ENCODE measurements around the gene GNPDA2. TPM values are rescaled to one million over a fixed set of nuclear protein-coding genes. Genes with fewer than 3 reads are reported as not detected.
"Not testable (repeated sequence)": the region's sequence is repeated elsewhere in the genome, so short reads cannot be mapped to it uniquely, and the experiment has no call there.

GNPDA2 gene
- total RNA-seq, 1 experiment from 2014 or later = 16.8 TPM

GRCh38 chr4:44740201-44740600, 13.8 kb upstream of the GNPDA2 start:
- ChIA-PET POLR2A (no interaction called here), CTCF (interaction anchor here (0.9 to 1.2 kb wide), 2 partner anchors 17 to 1588 kb away, joined by 3 read pairs; no protein-coding TSS in a partner anchor)
- no peaks in the 10 kb centered on the region for H3K9me3 Mint-ChIP-seq (ENCODE audit: unreplicated experiment)
- no peaks in the 10 kb centered on the region for H3K27me3 Mint-ChIP-seq (ENCODE audit: insufficient read depth, unreplicated experiment)
- no peaks in the 10 kb centered on the region for H3K36me3 Mint-ChIP-seq (ENCODE audit: insufficient read depth, unreplicated experiment)
- no peaks in the 10 kb centered on the region for H3K4me1 Mint-ChIP-seq (ENCODE audit: insufficient read depth, unreplicated experiment)
- no peak overlapping the region for H3K27ac Mint-ChIP-seq (ENCODE audit: low read depth, unreplicated experiment)
- no TSS peak for BruUV-seq (replicated peaks)
- no peak overlapping the region for H3K4me3 Mint-ChIP-seq (ENCODE audit: unreplicated experiment)
- intact Hi-C loops (cut with micrococcal nuclease) = no loop called here
- no peak for TF ChIP-seq CTCF (IDR thresholded peaks at IDR 0.05; ENCODE audit: unreplicated experiment)
- no peak for DNase-seq (ENCODE audit: unreplicated experiment)

- H3K27me3 Mint-ChIP-seq (ENCODE audit: insufficient read depth, unreplicated experiment) = no peaks in the 10 kb centered on the region
- H3K36me3 Mint-ChIP-seq (ENCODE audit: insufficient read depth, unreplicated experiment) = no peaks in the 10 kb centered on the region
- no peaks in the 10 kb centered on the region for H3K9me3 Mint-ChIP-seq (ENCODE audit: unreplicated experiment)
- ChIA-PET POLR2A (no interaction called here), CTCF (interaction anchor here (0.9 to 1.5 kb wide), 4 partner anchors 10 to 704 kb away, joined by 3 to 4 read pairs (median 4); partner anchors contain the start of gene GNPDA2)
- H3K4me3 Mint-ChIP-seq (ENCODE audit: unreplicated experiment) = no peak overlapping the region
- H3K4me1 Mint-ChIP-seq (ENCODE audit: insufficient read depth, unreplicated experiment) = no peaks in the 10 kb centered on the region
- intact Hi-C loops (cut with micrococcal nuclease) = no loop called here
- DNase-seq (ENCODE audit: unreplicated experiment) = peak; percentile 17
- peak; percentile 31 for TF ChIP-seq CTCF (IDR thresholded peaks at IDR 0.05; ENCODE audit: unreplicated experiment)
- BruUV-seq (replicated peaks) = no TSS peak
- H3K27ac Mint-ChIP-seq (ENCODE audit: low read depth, unreplicated experiment) = no peak overlapping the region
Observed at GRCh38 chr4:44738615-44739014, 12.3 kb upstream of the GNPDA2 start.

GRCh38 chr4:44736900-44737299, 10.5 kb upstream of the GNPDA2 start:
- Mint-ChIP-seq H3K4me3 (ENCODE audit: unreplicated experiment) (no peak overlapping the region), H3K27me3 (ENCODE audit: insufficient read depth, unreplicated experiment) (no peaks in the 10 kb centered on the region)

GRCh38 chr4:44728694-44729093, 2.3 kb upstream of the GNPDA2 start:
- POLR2A ChIA-PET = interaction anchor here (0.6 to 5.0 kb wide), 2 partner anchors 50 to 1170 kb away, joined by 3 to 42 read pairs; partner anchors contain the start of gene GUF1
- DNase-seq (ENCODE audit: unreplicated experiment); H3K4me1 Mint-ChIP-seq (ENCODE audit: insufficient read depth, unreplicated experiment); H3K27me3 Mint-ChIP-seq (ENCODE audit: insufficient read depth, unreplicated experiment); intact Hi-C loops (cut with micrococcal nuclease); H3K36me3 Mint-ChIP-seq (ENCODE audit: insufficient read depth, unreplicated experiment); H3K27ac Mint-ChIP-seq (ENCODE audit: low read depth, unreplicated experiment); BruUV-seq (replicated peaks); H3K4me3 Mint-ChIP-seq (ENCODE audit: unreplicated experiment); H3K9me3 Mint-ChIP-seq (ENCODE audit: unreplicated experiment): not testable (repeated sequence)
- CTCF ChIA-PET = interaction anchor here (1.5 kb wide), 1 partner anchor 30 kb away, joined by 5 read pairs; no protein-coding TSS in a partner anchor

More at GRCh38 chr4:44736900-44737299, 10.5 kb upstream of the GNPDA2 start:
- intact Hi-C loops (cut with micrococcal nuclease) = no loop called here
- Mint-ChIP-seq H3K4me1 (ENCODE audit: insufficient read depth, unreplicated experiment) (no peaks in the 10 kb centered on the region), H3K9me3 (ENCODE audit: unreplicated experiment) (no peaks in the 10 kb centered on the region), H3K27ac (ENCODE audit: low read depth, unreplicated experiment) (no peak overlapping the region), H3K36me3 (ENCODE audit: insufficient read depth, unreplicated experiment) (no peaks in the 10 kb centered on the region)
- no peak for TF ChIP-seq CTCF (IDR thresholded peaks at IDR 0.05; ENCODE audit: unreplicated experiment)
- CTCF ChIA-PET = interaction anchor here (0.7 kb wide), 1 partner anchor 207 kb away, joined by 3 read pairs; no protein-coding TSS in a partner anchor
- no TSS peak for BruUV-seq (replicated peaks)
- DNase-seq (ENCODE audit: unreplicated experiment) = no peak
- POLR2A ChIA-PET = interaction anchor here (0.5 kb wide), 1 partner anchor 796 kb away, joined by 3 read pairs; no protein-coding TSS in a partner anchor
